Spleen (tissue), 11 donors: ENCODE data around the gene REPS2. TPM values are rescaled to one million over a fixed set of nuclear protein-coding genes. Genes with fewer than 3 reads are reported as not detected.

Experiments
- DNase-seq: peaks from one replicate; pipeline ENCODE4 v3.0.0-alpha.2; 2020
- H3K27ac ChIP-seq, 8 donors: fragments of 200-600 bp; sonication (generic) in 7 of 8; 1 replicate in 4 of 8; 2 replicates in 4 of 8; pipeline versions ENCODE4 v1.5.0 to v1.8.0; 2016 to 2021; ENCODE audit warnings: inconsistent platforms in 4 of 8, mild to moderate bottlenecking in 4 of 8, moderate library complexity in 1 of 8
- H3K27me3 ChIP-seq, 7 donors: fragments of 200-600 bp; sonication (generic) in 6 of 7; replicated peaks in 1 of 7; 1 replicate in 4 of 7; 2 replicates in 3 of 7; pipeline versions ENCODE4 v1.5.0 to v1.8.0; 2016 to 2021; ENCODE audit warnings: inconsistent platforms in 3 of 7, mild to moderate bottlenecking in 1 of 7
- H3K36me3 ChIP-seq, 6 donors: fragments of 200-600 bp; sonication (generic) in 5 of 6; 1 replicate in 4 of 6; 2 replicates in 2 of 6; pipeline versions ENCODE4 v1.5.0 to v1.8.0; 2016 to 2021; ENCODE audit warnings: inconsistent platforms in 2 of 6
- H3K4me1 ChIP-seq, 6 donors: fragments of 200-600 bp; sonication (generic) in 5 of 6; 1 replicate in 3 of 6; 2 replicates in 3 of 6; pipeline versions ENCODE4 v1.5.0 to v1.8.0; 2016 to 2021; ENCODE audit warnings: inconsistent platforms in 3 of 6
- H3K4me3 ChIP-seq, 8 donors: fragments of 200-600 bp; sonication (generic) in 7 of 8; 1 replicate in 4 of 8; 2 replicates in 4 of 8; pipeline versions ENCODE4 v1.5.0 to v1.8.0; 2016 to 2021; ENCODE audit warnings: inconsistent platforms in 4 of 8, mild to moderate bottlenecking in 4 of 8, moderate library complexity in 2 of 8
- H3K9me3 ChIP-seq, 8 donors: fragments of 200-600 bp; sonication (generic) in 7 of 8; 1 replicate in 4 of 8; 2 replicates in 4 of 8; pipeline versions ENCODE4 v1.5.0 to v1.8.0; 2016 to 2021; ENCODE audit warnings: inconsistent platforms in 4 of 8
- CTCF ChIP-seq, 11 experiments: fragments of 200-600 bp in 7 of 11; fragments of 450-650 bp in 4 of 11; sonication (generic) in 4 of 11; IDR thresholded peaks in 8 of 11; conservative IDR thresholded peaks in 3 of 11; 1 replicate in 7 of 11; 2 replicates in 4 of 11; pipeline versions ENCODE4 v1.4.0 to v1.8.0; 2016 to 2021; ENCODE audit warnings: antibody characterized with exemption in 11 of 11, inconsistent platforms in 4 of 11, mild to moderate bottlenecking in 1 of 11
- POLR2A ChIP-seq, 3 donors: fragments of 450-650 bp; IDR thresholded peaks; one replicate each; pipeline ENCODE4 v1.5.1; 2017; ENCODE audit warnings: antibody characterized with exemption in 3 of 3, mild to moderate bottlenecking in 1 of 3
- POLR2AphosphoS5 ChIP-seq, 3 donors: sonication (generic); formaldehyde crosslinking; IDR thresholded peaks; one replicate each; pipeline ENCODE4 v1.5.1; 2017; ENCODE audit warnings: antibody characterized with exemption in 3 of 3
- WGBS, 5 donors: extraction: QIAGEN DNeasy Blood & Tissue Kit in 3 of 5; methylation state at CpG; one replicate each; pipeline versions ENCODE4 v1.1.5 to v1.1.7; 2013 to 2018; 5-methylcytosine and 5-hydroxymethylcytosine counted together
- intact Hi-C: fragments of 100-400 bp; cut with DNase I; formaldehyde crosslinking; loops from one replicate; pipeline ENCODE4 v1.15.0; 2023; ENCODE audit warnings: low total_unique reads
- polyA plus RNA-seq, 3 donors: library from polyadenylated mRNA; stranded (reverse); fragments of 200-250 nt; gene quantifications; one replicate each; pipeline ENCODE4 v1.2.1, GENCODE V29; 2013
- total RNA-seq, 7 donors: library from RNA; depleted of rRNA in 3 of 7; stranded (reverse); fragments of >200 nt in 3 of 7; fragmentation: NEBNext Ultra II Directional in 4 of 7; extraction: Animal tissue kit (Norgen Biotek cat#: 25700) in 4 of 7; gene quantifications; one replicate each; pipeline versions ENCODE4 v1.1.0 to v1.2.1, GENCODE V29; 2016 to 2021
- donor health status: healthy with polysubstance abuse.
- donor health status: DM: no; HTN: no; CAD: no; lungs with moderate emphysema.
- donor health status: DM: no; HTN: no; CAD: no.
- donor health status: Bipolar disorder and iron deficiency.
- donor health status: healthy.
- donor health status: DM: no; HTN: no; CAD: no.
- donor health status: DM: yes; HTN: yes; CAD: no.

The REPS2 gene
- total and polyA plus RNA-seq, 10 donors = 1.5 to 18.3 (median 8.0) TPM

DNA sequence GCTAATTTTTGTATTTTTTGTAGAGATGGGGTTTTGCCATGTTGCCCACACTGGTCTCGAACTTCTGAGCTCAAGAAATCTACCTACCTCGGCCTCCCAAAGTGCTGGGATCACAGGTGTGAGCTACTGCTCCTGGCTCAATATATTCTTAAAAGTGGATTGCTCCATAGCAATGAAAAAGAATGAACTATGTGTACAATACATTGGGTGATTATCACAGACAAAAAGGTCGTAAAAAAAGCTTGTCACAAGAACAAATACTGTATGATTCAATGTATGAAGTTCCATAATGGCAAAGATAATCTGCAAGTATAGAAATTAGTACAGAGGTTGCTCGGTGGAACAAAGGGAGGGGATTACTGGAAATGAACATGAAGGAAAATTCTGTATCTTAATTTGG lies 70.7 kb downstream of the REPS2 start:
- intact Hi-C loops = no loop called here
- Histone ChIP-seq H3K27ac (no peak overlapping the region), H3K9me3 (no peaks in the 10 kb centered on the region), H3K4me1 (no peaks in the 10 kb centered on the region), H3K36me3 (no peaks in the 10 kb centered on the region), H3K27me3 (peaks cover 0 to 2% (median 0%) of the 10 kb centered on the region in 7 donors), H3K4me3 (no peak overlapping the region)
- TF ChIP-seq POLR2AphosphoS5 (IDR thresholded peaks at IDR 0.05) (no peak), POLR2A (IDR thresholded peaks at IDR 0.05) (no peak), CTCF (IDR thresholded peaks at IDR 0.05 in 8 of 11, conservative IDR thresholded peaks at IDR 0.05 in 3 of 11) (no peak)
- 65 to 94% (median 89%) methylated on average over 4 of the region's 4 CpGs for WGBS, 5 donors
- no peak for DNase-seq

- Histone ChIP-seq H3K27ac (no peak overlapping the region), H3K4me1 (peaks cover 0 to 7% (median 0%) of the 10 kb centered on the region in 6 donors), H3K27me3 (peaks cover 0 to 2% (median 0%) of the 10 kb centered on the region in 7 donors), H3K4me3 (no peak overlapping the region), H3K9me3 (no peaks in the 10 kb centered on the region), H3K36me3 (no peaks in the 10 kb centered on the region)
- intact Hi-C loops = no loop called here
- DNase-seq = no peak
- WGBS, 5 donors = 91 to 100% (median 98%) methylated on average over 2 of the region's 2 CpGs
- TF ChIP-seq POLR2AphosphoS5 (IDR thresholded peaks at IDR 0.05) (no peak), CTCF (IDR thresholded peaks at IDR 0.05 in 8 of 11, conservative IDR thresholded peaks at IDR 0.05 in 3 of 11) (no peak), POLR2A (IDR thresholded peaks at IDR 0.05) (no peak)
Measured at GRCh38 chrX:17020356-17020755, 73.9 kb downstream of the REPS2 start.

GRCh38 chrX:17020851-17021821 lies 74.7 kb downstream of the REPS2 start:
- 76 to 92% (median 90%) methylated on average over 10 of the region's 10 CpGs for WGBS, 5 donors
- intact Hi-C loops = no loop called here
- Histone ChIP-seq H3K9me3 (no peaks in the 10 kb centered on the region), H3K36me3 (no peaks in the 10 kb centered on the region), H3K4me1 (peaks cover 0 to 7% (median 0%) of the 10 kb centered on the region in 6 donors), H3K27ac (no peak overlapping the region), H3K27me3 (peaks cover 0 to 2% (median 0%) of the 10 kb centered on the region in 7 donors), H3K4me3 (no peak overlapping the region)
- TF ChIP-seq POLR2A (IDR thresholded peaks at IDR 0.05) (no peak), POLR2AphosphoS5 (IDR thresholded peaks at IDR 0.05) (no peak), CTCF (IDR thresholded peaks at IDR 0.05 in 8 of 11, conservative IDR thresholded peaks at IDR 0.05 in 3 of 11) (no peak)
- no peak for DNase-seq
